Omental fat pad (tissue), 4 donors: ENCODE results near the gene ITGB2. TPM values are rescaled to one million over a fixed set of nuclear protein-coding genes. Genes with fewer than 3 reads are reported as not detected.
"Not testable (repeated sequence)": the region's sequence is repeated elsewhere in the genome, so short reads cannot be mapped to it uniquely, and the experiment has no call there.

Experiments used
- ATAC-seq: fragments of 150-250 bp; one replicate; pipeline ENCODE4 v1.9.1; 2016; ENCODE audit warnings: mild to moderate bottlenecking, moderate library complexity; ENCODE audit not compliant: low FRiP score
- DNase-seq: peaks from one replicate; pipeline ENCODE4 v3.0.0-alpha.2; 2019; ENCODE audit warnings: low spot score
- CTCF ChIP-seq, 3 donors: fragments of 450-650 bp; IDR thresholded peaks; one replicate each; pipeline ENCODE4 v1.5.1; 2016 to 2017; ENCODE audit warnings: antibody characterized with exemption in 3 of 3, mild to moderate bottlenecking in 3 of 3, moderate library complexity in 2 of 3
- total RNA-seq, 4 donors: library from RNA; depleted of rRNA; stranded (reverse); fragments of >200 nt; gene quantifications; one replicate each; pipeline ENCODE4 v1.1.0, GENCODE V29; 2016

Gene ITGB2
- total RNA-seq, 4 donors from 2014 or later = 98.5 to 581 (median 217) TPM

- no peak for ATAC-seq
- TF ChIP-seq CTCF (IDR thresholded peaks at IDR 0.05) = no peak
- DNase-seq = no peak
Observed at GRCh38 chr21:44932408-44933181, 11.9 kb upstream of the ITGB2 start.

- DNase-seq = no peak
- no peak for ATAC-seq
- no peak for TF ChIP-seq CTCF (IDR thresholded peaks at IDR 0.05)
Observed at GRCh38 chr21:44931501-44932407, 11.1 kb upstream of the ITGB2 start.

- TF ChIP-seq CTCF (IDR thresholded peaks at IDR 0.05) = no peak
- DNase-seq (no peak), ATAC-seq (no peak)
Observed at GRCh38 chr21:44931137-44931500, 10.4 kb upstream of the ITGB2 start.

GRCh38 chr21:44930543-44930981 lies 9.9 kb upstream of the ITGB2 start:
- no peak for ATAC-seq

GRCh38 chr21:44929799-44930542 lies 9.3 kb upstream of the ITGB2 start:
- no peak for TF ChIP-seq CTCF (IDR thresholded peaks at IDR 0.05)
- ATAC-seq (no peak), DNase-seq (no peak)

More at GRCh38 chr21:44930543-44930981, 9.9 kb upstream of the ITGB2 start:
- TF ChIP-seq CTCF (IDR thresholded peaks at IDR 0.05) = no peak
- no peak for DNase-seq

- TF ChIP-seq CTCF (IDR thresholded peaks at IDR 0.05) = no peak
- no peak for DNase-seq
- ATAC-seq = no peak
Observed at GRCh38 chr21:44929242-44929798, 8.6 kb upstream of the ITGB2 start.

- ATAC-seq = not testable (repeated sequence)
Observed at GRCh38 chr21:44928500-44929241, 8.0 kb upstream of the ITGB2 start.

More at GRCh38 chr21:44928500-44929241, 8.0 kb upstream of the ITGB2 start:
- not testable (repeated sequence) for DNase-seq
